Stimulated activated CD8-positive, alpha-beta memory T cell treated with anti-CD3 and anti-CD28 coated beads, Interleukin-7, amount 100 ng/mL, for 48 hours (primary cell): ENCODE results near the gene PTGDS.

Experiments
- DNase-seq, 2 donors: peaks; one replicate each; pipeline ENCODE4 v3.0.0-alpha.2; 2020; ENCODE audit warnings: low read depth in 1 of 2; ENCODE audit errors: extremely low read depth in 1 of 2

Gene PTGDS

DNA sequence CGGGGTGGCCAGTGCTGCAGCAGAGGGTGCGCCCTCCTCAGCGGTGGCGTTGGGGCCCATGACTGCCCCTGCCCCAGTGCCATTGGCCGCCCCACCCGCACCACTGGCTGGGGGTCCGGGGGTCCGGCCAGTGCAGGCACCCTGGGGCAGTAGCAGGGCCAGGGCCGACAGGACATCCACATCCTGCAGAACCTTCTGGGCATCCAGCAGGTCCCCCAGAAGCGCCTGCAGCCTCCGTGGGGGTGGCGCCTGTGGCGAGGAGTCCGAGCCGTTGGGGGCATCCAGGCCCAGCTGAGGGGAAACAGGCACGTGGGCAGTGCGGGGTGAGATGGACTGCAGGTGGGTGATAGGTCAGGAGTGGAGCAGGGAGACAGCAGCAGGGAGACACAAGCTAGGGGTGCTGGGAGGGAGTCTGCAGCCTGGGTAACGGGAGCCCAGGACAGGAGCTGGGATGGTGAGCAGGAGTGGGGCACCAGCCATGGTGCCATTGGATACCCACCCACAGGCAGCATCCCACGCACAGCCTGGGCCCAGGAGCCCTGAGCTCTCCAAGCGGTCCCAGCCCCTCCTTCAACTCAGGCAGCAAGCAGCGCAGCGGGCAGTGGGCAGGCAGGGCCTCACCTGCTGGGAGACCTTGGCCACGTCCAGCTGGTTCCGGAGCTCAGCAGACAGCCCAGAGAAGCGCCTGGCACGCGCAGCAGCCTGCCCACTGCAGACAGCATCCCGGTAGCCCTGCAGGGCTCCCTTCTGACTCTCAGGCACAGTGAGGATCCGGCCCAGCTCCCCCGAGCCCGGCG lies 43.7 kb downstream of the PTGDS start:
- DNase-seq: no peak

DNA sequence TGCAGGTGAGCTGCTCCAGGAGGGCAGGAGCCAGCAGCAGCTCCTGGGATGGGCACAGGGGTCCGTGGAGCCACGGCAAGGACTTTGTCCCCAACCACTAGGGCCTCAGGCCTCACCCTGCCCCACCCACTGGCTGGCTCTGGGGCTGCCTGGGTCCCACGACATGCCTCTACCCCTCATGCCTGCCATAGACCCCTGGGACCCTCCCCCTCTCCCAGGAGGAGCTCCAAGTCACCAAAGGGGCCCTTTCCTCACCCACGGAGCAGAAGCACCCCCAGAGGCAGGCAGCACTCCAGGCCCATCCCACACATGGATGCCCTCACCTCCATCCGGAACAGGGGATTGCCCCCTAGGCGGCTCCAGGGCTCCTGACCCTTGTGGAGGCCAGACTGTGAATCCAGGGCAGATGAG lies 44.3 kb downstream of the PTGDS start:
- no peak for DNase-seq

GRCh38 chr9:137021979-137022661 lies 44.8 kb downstream of the PTGDS start:
- DNase-seq: peak in 1 of 2 donors; percentile 86

DNA sequence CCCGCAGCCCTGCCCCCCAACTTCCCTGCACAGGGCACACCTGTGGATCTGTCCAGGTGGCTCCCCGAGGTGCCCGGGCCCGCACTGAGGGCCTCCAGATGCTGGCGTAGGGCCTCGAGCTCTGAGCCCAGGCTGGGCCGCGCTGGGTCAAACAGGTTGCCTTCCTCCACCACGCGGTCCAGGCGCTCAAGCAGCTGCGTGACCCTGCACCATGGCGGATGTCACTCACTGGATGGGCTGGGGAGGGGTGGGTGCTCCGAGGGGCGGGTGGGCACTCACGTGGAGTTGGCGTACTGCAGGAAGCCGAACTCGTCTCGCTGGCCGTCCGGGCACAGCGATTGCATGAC lies 45.3 kb downstream of the PTGDS start:
- DNase-seq: no peak

DNA sequence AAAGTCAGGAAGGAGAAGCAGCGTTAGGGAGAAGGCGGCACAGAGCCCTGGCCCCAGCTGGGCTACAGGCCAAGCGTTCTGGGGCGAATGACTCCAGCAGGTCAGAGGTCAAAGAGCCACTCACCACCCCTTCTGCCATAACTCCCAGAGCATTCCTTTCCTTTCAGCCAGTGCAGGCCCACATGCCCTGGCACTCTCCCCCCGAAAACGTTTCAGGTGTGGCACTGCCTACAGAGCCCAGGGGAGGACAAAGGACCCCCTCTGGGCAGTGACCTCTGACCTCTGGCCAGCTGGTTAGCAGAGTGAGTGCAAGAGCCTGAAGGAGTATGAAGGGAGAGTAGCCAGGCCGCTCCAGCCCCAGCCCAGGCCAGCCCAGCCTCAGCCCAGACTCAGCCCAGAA lies 45.9 kb downstream of the PTGDS start:
- no peak for DNase-seq

DNA sequence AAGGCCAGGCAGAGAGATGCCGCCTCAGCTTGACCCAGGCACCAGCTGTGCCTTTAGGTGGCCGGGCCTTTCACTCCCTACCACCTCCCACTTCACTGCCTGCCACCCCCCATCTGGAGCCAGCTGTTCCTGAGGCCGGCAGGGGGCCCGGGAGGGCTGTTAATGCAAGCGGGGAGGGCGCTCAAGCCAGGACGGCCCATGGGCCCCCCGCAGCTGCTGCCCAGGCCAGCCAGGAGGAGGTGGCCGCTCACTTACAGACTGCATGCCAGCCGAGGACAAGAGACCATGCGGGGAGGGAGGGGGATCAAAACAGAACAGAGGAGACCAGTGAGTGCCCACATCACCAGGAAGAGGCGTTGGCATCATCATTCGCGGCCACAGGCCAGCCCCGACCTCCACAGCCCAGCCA lies 46.3 kb downstream of the PTGDS start:
- no peak for DNase-seq

DNA sequence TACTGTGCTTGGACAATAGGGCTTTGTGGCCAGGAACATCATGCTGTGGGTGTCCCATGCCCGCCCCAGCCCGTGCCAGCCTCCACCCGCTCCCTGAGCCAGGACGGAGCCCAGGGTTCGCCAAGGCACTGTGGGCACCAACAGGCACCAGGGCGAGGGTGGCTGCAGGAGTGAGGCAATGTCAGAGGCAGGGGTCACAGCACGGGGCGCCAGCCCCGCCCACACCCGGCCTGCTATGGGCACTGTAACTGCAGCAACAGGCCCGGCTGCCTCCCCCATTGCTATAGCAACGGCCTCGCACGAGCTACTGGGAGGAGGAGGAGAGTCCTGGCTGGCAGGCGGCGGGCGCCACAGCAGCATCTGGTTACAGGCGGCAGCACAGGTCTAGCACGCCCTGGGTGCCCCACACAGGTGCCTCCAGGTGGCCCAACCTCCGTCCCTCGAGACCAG lies 48.2 kb downstream of the PTGDS start:
- DNase-seq: no peak

DNA sequence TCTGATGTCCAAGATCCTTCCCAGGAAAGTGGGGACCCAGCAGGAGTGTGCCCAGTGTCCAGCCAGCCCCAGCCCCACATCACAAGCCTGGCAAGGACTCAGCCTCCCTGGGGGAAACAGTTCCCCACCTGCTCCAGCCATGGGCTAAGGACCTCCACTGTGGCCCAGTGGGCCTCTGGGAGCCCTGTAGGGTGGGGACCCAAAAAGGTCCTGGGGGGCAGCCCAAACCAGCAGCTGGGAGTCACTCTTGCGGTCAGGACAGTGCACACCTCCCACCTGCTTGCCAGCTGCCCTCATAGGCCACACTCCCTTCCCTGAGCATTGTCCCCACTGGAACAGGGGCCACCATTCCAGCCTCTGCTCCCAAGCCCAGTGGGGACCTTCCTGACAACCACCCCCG lies 49.1 kb downstream of the PTGDS start:
- no peak for DNase-seq

DNA sequence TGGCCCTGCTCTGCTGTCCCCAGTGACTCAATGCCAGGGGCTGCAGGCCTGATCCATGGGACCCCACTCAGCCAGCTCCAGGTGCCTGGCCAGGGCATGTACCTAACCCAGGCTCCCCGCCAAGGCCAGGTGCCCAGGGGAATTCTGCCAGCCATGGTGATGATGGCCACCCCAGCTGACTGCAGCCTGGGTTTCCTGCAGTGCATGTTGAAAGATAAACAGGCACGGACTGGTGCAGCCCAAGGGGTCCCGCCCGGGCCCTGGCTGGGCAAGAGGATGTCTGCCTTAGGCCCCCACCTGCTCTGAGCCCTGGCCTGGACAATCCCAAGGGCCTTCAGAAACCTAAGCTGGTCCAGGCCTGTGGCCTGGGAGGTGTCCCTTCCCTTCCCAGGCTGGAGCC lies 49.5 kb downstream of the PTGDS start:
- no peak for DNase-seq

DNA sequence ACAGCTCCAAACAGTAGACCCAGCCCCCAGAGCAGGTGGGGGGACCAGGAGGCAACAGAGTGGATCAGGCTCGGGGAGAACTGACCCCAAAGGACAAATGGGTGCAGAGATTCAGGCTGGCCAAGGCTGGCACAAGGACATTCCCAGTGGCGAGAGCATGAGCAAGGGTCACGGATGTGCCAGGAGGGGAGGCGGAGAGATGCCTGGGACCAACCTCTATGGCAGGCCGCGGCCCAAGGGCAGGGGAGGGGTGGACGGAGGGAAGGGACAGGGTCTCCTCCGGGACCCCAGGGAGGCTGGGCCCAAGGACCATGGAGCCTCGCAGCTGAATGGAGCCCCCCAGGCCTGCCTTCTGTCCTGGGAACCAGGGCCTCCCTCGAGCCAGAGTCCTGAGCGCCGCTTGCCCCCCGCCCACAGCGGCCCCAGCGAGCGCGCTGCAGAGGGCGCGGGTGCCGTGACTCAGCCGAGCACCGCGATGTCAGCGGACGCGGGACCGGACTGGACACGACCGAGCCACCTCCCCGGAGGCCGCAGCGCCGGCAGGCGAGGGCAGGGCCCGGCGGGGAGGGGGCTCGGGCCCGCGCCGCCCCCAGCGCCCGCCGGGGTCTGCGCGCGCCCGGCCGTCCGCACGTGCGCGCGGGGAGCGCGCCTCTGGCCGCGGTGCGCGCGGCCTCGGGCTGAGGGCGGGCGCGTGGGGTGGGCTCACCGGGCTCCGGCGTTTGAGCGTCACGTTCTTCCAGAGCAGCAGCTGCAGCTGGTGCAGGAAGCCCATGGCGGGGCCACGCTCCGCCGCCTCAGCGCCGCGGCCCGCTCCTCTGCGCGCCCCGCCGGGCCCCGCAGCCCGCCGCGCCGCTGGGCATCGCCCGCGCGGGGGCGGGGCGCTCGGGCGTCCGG lies 50.3 kb downstream of the PTGDS start, which contains the start of gene ABCA2:
ABCA2 (minus strand) TSS at position 869 of the 894 bp plus-strand sequence; CDS start at position 772, 97 bp downstream.
- no peak for DNase-seq

DNA sequence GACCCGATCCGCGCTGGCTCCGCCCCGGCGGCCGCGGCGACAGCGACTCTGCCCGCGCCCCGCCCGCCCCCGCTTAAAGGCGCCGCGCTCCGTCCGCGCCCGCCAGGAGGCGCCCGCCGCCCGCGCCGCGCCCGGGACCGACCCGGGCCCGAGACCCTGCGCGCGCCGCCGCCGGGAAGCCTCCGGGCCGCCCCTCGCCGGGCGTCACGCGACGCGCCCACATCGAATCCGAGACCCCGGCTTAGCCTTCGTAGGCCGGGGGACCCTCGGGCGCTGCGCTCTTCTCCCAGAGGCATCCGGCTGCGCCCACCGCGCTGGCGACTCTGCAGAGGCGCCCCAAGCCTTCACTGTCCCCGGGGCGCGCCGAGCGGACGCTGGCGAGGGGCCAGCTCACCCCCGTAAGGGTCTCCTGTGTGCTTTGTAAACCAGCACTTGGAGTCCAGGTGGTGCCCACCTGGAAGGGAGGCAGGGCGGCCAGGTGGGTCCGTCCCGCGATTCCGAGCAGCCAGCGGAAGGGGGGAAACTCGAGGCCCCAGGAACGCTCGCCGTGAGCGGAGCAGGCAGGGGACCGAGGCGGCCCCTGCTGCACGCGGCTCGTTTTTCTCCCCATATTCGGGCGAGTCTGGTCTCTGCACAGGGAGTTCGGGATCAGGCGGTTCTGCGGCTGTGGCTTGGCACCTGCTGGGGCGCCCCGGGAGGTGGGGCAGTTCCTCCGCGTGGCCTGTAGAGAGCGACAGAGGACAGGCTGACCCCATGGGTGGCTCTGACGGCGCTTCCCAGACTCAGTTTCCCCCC lies 51.2 kb downstream of the PTGDS start:
- DNase-seq: peak in 1 of 2 donors; percentile 40

- DNase-seq: peak in 1 of 2 donors; percentile 69
These were observed 52.0 kb downstream of the PTGDS start for GRCh38 chr9:137029058-137029936.

DNA sequence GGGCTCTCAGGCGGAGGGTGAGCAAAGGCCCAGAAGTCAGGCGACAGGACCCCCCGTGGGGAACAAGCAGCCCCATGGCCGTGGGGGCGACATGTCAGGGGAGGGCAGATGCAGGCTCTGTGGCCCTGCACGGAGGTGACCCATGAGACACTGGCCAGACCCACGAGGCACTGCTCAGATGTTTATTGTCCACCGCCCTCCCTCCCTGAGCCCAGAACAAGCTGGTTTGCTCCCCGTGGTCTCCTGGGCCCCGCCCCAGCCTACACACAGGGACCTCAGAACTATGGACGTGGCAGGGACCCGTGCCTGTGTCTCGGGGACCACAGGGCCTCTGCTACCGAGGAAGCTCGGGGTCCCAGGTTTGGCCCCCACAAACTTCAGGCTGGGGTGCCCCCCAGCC lies 52.7 kb downstream of the PTGDS start:
- no peak for DNase-seq

GRCh38 chr9:137030538-137031527 lies 53.5 kb downstream of the PTGDS start:
- DNase-seq: peak in 1 of 2 donors; percentile 58
